ENCODE measurements around the gene CAMK1. TPM values are rescaled to one million over a fixed set of nuclear protein-coding genes. Genes with fewer than 3 reads are reported as not detected.

Gene CAMK1
- total and polyA plus RNA-seq, 2 donors (not counting 3 experiments of a cell fraction or from before 2014, with no cell fraction given) = 23.5 to 28.4 TPM

- H3K4me2 ChIP-seq (ENCODE audit: insufficient read depth, low read length) = no peak overlapping the region
- CTCF ChIA-PET = no interaction called here
- no peaks in the 10 kb centered on the region for H4K20me1 ChIP-seq (replicated peaks; ENCODE audit: control insufficient read depth, extremely low read depth, insufficient read depth, low read length)
- peaks cover 0 to 17% of the 10 kb centered on the region in 2 experiments for H3K36me3 ChIP-seq (ENCODE audit: control insufficient read depth in 2 of 2, extremely low read depth in 1 of 2, insufficient read depth in 2 of 2, low read length in 2 of 2)
- H3K27ac ChIP-seq (ENCODE audit: insufficient read depth, low read depth, low read length) = no peak overlapping the region
- TF ChIP-seq POLR2A (IDR thresholded peaks at IDR 0.05; ENCODE audit: low read depth, low read length) = no peak
- no peak for TF ChIP-seq JUN (IDR thresholded peaks at IDR 0.05; ENCODE audit: borderline replicate concordance, insufficient read depth, insufficient read length, low read depth)
- no peak for TF ChIP-seq FOS (IDR thresholded peaks at IDR 0.05; ENCODE audit: borderline replicate concordance, insufficient read depth, low read length)
- no peak for TF ChIP-seq CTCF (IDR thresholded peaks at IDR 0.05; ENCODE audit: extremely low read depth in 1 of 2, insufficient read depth in 1 of 2, low read depth in 1 of 2, low read length in 2 of 2)
- TF ChIP-seq, protein P1, sequence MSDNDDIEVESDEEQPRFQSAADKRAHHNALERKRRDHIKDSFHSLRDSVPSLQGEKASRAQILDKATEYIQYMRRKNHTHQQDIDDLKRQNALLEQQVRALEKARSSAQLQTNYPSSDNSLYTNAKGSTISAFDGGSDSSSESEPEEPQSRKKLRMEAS (IDR thresholded peaks at IDR 0.05; ENCODE audit: insufficient read depth, insufficient read length) = no peak
- no peak for TF ChIP-seq GATA2 (IDR thresholded peaks at IDR 0.05; ENCODE audit: insufficient read depth, insufficient read length, low read depth, low read length)
- no peak for TF ChIP-seq EZH2 (IDR thresholded peaks at IDR 0.05; ENCODE audit: borderline replicate concordance, low read depth, low read length, severe bottlenecking)
- TF ChIP-seq POLR2AphosphoS5 (IDR thresholded peaks at IDR 0.05; ENCODE audit: insufficient read depth, low read depth, low read length) = no peak
- no peak for TF ChIP-seq MYC (IDR thresholded peaks at IDR 0.05; ENCODE audit: low read depth, low read length)
- DNase-seq (ENCODE audit: low read depth, low spot score) (no peak), FAIRE-seq (no peak)
- no peak overlapping the region for H3K9ac ChIP-seq (replicated peaks; ENCODE audit: extremely low read depth, insufficient read depth, low read length)
- H2AFZ ChIP-seq (ENCODE audit: low read depth, low read length) = no peak overlapping the region
- no peak overlapping the region for H3K4me3 ChIP-seq (replicated peaks in 1 of 3; ENCODE audit: insufficient read depth in 1 of 3, low read depth in 1 of 3, low read length in 3 of 3)
- H3K79me2 ChIP-seq (ENCODE audit: control insufficient read depth, insufficient read depth, low read length) = no peaks in the 10 kb centered on the region
- intact Hi-C loops (cut with micrococcal nuclease) = no loop called here
- H3K9me1 ChIP-seq (replicated peaks; ENCODE audit: control insufficient read depth, extremely low read depth, insufficient read depth, low read length) = no peaks in the 10 kb centered on the region
- H3K4me1 ChIP-seq (ENCODE audit: control insufficient read depth, extremely low read depth, insufficient read depth, low read length) = no peaks in the 10 kb centered on the region
- H3K9me3 ChIP-seq (replicated peaks; ENCODE audit: control insufficient read depth, insufficient read depth, low read length) = no peaks in the 10 kb centered on the region
- dilution Hi-C loops (cut with MboI; ENCODE audit: extremely low pct_ligation_motif_present, low sequenced_read_pairs) = no loop called here
- POLR2A ChIA-PET = no interaction called here
- H3K27me3 ChIP-seq (ENCODE audit: control insufficient read depth in 2 of 2, insufficient read depth in 2 of 2, low read length in 2 of 2) = no peaks in the 10 kb centered on the region
- BruUV-seq (replicated peaks) = no TSS peak
Observed at GRCh38 chr3:9761919-9762318, 7.8 kb downstream of the CAMK1 start.
